ENCODE measurements around the gene ZNF615. TPM values are rescaled to one million over a fixed set of nuclear protein-coding genes. Genes with fewer than 3 reads are reported as not detected.

The ZNF615 gene
- total RNA-seq, 1 experiment from 2014 or later: 11.3 TPM

GRCh38 chr19:51994048-51994644 is 13.9 kb downstream of the ZNF615 start:
- H3K79me1 ChIP-seq (ENCODE audit: insufficient read depth, low read depth, low read length, poor library complexity, severe bottlenecking): no peaks in the 10 kb centered on the region
- H3K9ac ChIP-seq (ENCODE audit: extremely low read depth, insufficient read length, low read length): no peak overlapping the region
- no peak overlapping the region for H3K18ac ChIP-seq (ENCODE audit: insufficient read length, low read depth, low read length)
- no peak overlapping the region for H2AK5ac ChIP-seq (ENCODE audit: insufficient read length, low read length)
- H2BK12ac ChIP-seq (ENCODE audit: insufficient read length, low read depth, low read length): no peak overlapping the region
- no peak overlapping the region for H3K4ac ChIP-seq (ENCODE audit: low read depth, low read length)
- DNase-seq: no peak
- no peak overlapping the region for H2BK120ac ChIP-seq (ENCODE audit: low read depth, low read length, poor library complexity, severe bottlenecking)
- H2BK20ac ChIP-seq (ENCODE audit: low read depth, low read length, poor library complexity, severe bottlenecking): no peak overlapping the region
- H4K8ac ChIP-seq (replicated peaks; ENCODE audit: insufficient read length, low read depth, low read length): no peak overlapping the region
- H2AFZ ChIP-seq (ENCODE audit: low read length): no peak overlapping the region
- H4K5ac ChIP-seq (ENCODE audit: insufficient read length, low read depth, low read length): no peak overlapping the region
- Mint-ChIP-seq H3K27me3 (ENCODE audit: low read depth) (no peaks in the 10 kb centered on the region; the same call in 1 of the 2 replicates), H3K9me3 (peaks cover 86 to 91% of the 10 kb centered on the region in 2 experiments), H3K27ac (no peak overlapping the region), H3K36me3 (ENCODE audit: insufficient read depth in 1 of 3, low read depth in 3 of 3) (peaks cover 74 to 86% (median 84%) of the 10 kb centered on the region in 3 experiments), H3K4me3 (no peak overlapping the region), H3K4me1 (no peaks in the 10 kb centered on the region)
- no peaks in the 10 kb centered on the region for H3K27me3 ChIP-seq (ENCODE audit: insufficient read depth, low read length)
- H3K56ac ChIP-seq (ENCODE audit: insufficient read length, low read depth, low read length): no peak overlapping the region
- no peaks in the 10 kb centered on the region for H4K20me1 ChIP-seq (ENCODE audit: control insufficient read depth, insufficient read depth, insufficient read length)
- H2BK5ac ChIP-seq (ENCODE audit: insufficient read length, low read length): no peak overlapping the region
- H2BK15ac ChIP-seq (ENCODE audit: low read depth, low read length): no peak overlapping the region
- H3K9me3 ChIP-seq (ENCODE audit: control insufficient read depth, low read depth, low read length): peaks cover 67% of the 10 kb centered on the region
- no peak overlapping the region for H3K4me2 ChIP-seq (ENCODE audit: insufficient read depth, insufficient read length, low read length)
- no peaks in the 10 kb centered on the region for H3K4me1 ChIP-seq (ENCODE audit: insufficient read depth, low read length)
- no peak for TF ChIP-seq CTCF (conservative IDR thresholded peaks at IDR 0.05)
- no peaks in the 10 kb centered on the region for H3K79me2 ChIP-seq (ENCODE audit: insufficient read depth, low read length)
- no CpG with 5 or more reads among the region's 2 CpGs for WGBS (ENCODE audit: extremely low coverage, insufficient read length, low lambda C conversion rate)
- H3K14ac ChIP-seq (ENCODE audit: insufficient read depth, low read length): no peak overlapping the region
- no peak overlapping the region for H3K23ac ChIP-seq (ENCODE audit: insufficient read length, low read depth, low read length)
- H4K91ac ChIP-seq (ENCODE audit: insufficient read length, low read depth, low read length): no peak overlapping the region
- H3K27ac ChIP-seq (ENCODE audit: insufficient read length, low read depth, low read length): no peak overlapping the region
- H3T11ph ChIP-seq (ENCODE audit: low read length): no peak overlapping the region
- no peaks in the 10 kb centered on the region for H3K23me2 ChIP-seq (ENCODE audit: insufficient read length, low read depth, low read length, poor library complexity, severe bottlenecking)

Data from H9 (cell line).